ENCODE measurements around the gene IP6K2. TPM values are rescaled to one million over a fixed set of nuclear protein-coding genes. Genes with fewer than 3 reads are reported as not detected.

IP6K2 gene
- total and polyA plus RNA-seq, 2 of the 13 experiments (the other 11 are each of a cell fraction or from before 2014, with no cell fraction given): 85.5 to 112 TPM

DNA sequence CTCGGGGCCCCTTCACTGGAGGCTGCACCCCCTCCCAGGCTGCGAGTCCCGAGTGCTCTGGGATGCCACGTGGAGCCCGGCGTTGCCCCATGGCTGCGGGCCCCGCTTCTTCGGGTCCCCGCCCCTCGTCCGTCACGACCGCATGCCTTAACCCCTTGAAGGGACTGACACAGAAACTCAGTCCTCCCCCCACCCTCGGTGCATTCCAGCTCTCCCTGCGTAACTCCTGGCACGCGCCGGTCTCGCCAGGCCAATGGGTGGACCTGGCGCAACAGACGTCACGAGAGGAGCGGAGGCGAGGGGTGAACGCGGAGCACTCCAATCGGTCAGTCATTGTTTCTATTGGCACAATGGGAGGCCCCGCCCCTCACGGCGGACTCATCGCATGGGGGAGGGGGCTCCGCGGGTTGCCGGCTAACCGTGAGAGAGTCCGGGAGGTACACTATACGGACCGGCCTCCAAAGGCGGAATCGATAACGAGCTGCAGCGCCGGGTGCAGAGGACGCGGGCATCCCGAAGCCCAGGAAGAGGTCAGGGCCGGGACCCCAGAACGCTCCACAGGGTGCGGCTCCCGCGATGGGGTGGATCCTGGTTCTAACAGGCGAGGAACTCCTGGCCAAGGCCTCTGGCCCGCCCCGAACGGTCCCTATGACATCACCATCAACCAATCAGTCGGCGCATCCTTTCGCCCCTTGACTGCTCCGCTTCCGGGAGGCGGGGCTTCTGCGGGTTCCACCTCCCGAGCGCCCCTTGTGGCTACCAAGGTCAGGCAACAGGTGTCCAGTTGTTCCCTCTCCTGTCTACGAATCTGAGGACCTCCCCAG is 53.3 kb downstream of the IP6K2 start (continued):
- no peak for TF ChIP-seq ZNF503 (CRISPR knock-in tag; IDR thresholded peaks at IDR 0.05)
- TF ChIP-seq, protein P1, sequence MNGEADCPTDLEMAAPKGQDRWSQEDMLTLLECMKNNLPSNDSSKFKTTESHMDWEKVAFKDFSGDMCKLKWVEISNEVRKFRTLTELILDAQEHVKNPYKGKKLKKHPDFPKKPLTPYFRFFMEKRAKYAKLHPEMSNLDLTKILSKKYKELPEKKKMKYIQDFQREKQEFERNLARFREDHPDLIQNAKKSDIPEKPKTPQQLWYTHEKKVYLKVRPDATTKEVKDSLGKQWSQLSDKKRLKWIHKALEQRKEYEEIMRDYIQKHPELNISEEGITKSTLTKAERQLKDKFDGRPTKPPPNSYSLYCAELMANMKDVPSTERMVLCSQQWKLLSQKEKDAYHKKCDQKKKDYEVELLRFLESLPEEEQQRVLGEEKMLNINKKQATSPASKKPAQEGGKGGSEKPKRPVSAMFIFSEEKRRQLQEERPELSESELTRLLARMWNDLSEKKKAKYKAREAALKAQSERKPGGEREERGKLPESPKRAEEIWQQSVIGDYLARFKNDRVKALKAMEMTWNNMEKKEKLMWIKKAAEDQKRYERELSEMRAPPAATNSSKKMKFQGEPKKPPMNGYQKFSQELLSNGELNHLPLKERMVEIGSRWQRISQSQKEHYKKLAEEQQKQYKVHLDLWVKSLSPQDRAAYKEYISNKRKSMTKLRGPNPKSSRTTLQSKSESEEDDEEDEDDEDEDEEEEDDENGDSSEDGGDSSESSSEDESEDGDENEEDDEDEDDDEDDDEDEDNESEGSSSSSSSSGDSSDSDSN (CRISPR knock-in tag; IDR thresholded peaks at IDR 0.05): peak; percentile 80
- peak; percentile 65 for TF ChIP-seq RNF2 (conservative IDR thresholded peaks at IDR 0.05; ENCODE audit: low read depth)
- peak; percentile 8; the same call in 1 of the 2 replicates for TF ChIP-seq ZNF329 (CRISPR knock-in tag; IDR thresholded peaks at IDR 0.05; ENCODE audit: low read depth)
- no peak for TF ChIP-seq ZNF768 (CRISPR knock-in tag; IDR thresholded peaks at IDR 0.05)
- TF ChIP-seq SMYD3 (CRISPR knock-in tag; IDR thresholded peaks at IDR 0.05): no peak
- peak; percentile 87 for TF ChIP-seq ZNF225 (CRISPR knock-in tag; IDR thresholded peaks at IDR 0.05)
- peak; percentile 35 for TF ChIP-seq ZEB1 (IDR thresholded peaks at IDR 0.05; ENCODE audit: insufficient replicate concordance, low read depth)
- TF ChIP-seq FOXC1 (CRISPR knock-in tag; IDR thresholded peaks at IDR 0.05; ENCODE audit: borderline replicate concordance): peak; percentile 91; the same call in 1 of the 2 replicates
- TF ChIP-seq, protein P2, sequence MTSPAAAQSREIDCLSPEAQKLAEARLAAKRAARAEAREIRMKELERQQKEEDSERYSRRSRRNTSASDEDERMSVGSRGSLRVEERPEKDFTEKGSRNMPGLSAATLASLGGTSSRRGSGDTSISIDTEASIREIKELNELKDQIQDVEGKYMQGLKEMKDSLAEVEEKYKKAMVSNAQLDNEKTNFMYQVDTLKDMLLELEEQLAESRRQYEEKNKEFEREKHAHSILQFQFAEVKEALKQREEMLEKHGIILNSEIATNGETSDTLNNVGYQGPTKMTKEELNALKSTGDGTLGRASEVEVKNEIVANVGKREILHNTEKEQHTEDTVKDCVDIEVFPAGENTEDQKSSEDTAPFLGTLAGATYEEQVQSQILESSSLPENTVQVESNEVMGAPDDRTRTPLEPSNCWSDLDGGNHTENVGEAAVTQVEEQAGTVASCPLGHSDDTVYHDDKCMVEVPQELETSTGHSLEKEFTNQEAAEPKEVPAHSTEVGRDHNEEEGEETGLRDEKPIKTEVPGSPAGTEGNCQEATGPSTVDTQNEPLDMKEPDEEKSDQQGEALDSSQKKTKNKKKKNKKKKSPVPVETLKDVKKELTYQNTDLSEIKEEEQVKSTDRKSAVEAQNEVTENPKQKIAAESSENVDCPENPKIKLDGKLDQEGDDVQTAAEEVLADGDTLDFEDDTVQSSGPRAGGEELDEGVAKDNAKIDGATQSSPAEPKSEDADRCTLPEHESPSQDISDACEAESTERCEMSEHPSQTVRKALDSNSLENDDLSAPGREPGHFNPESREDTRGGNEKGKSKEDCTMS (CRISPR knock-in tag; conservative IDR thresholded peaks at IDR 0.05): no peak
- TF ChIP-seq THAP11 (CRISPR knock-in tag; IDR thresholded peaks at IDR 0.05): peak; percentile 71
- no peak for TF ChIP-seq CERS6 (CRISPR knock-in tag; IDR thresholded peaks at IDR 0.05)
- no peak for TF ChIP-seq RFXANK (CRISPR knock-in tag; IDR thresholded peaks at IDR 0.05)
- peak; percentile 80 for TF ChIP-seq NFYC (CRISPR knock-in tag; IDR thresholded peaks at IDR 0.05)
- peak; percentile 25; the same call in 1 of the 2 replicates for TF ChIP-seq FIP1L1 (IDR thresholded peaks at IDR 0.05; ENCODE audit: borderline replicate concordance, insufficient read depth, low read depth, low read length)

All from HepG2 (cell line).